ENCODE data around the gene CA11. TPM values are rescaled to one million over a fixed set of nuclear protein-coding genes. Genes with fewer than 3 reads are reported as not detected.

CA11 gene
- total and polyA plus RNA-seq, 2 of the 8 experiments (the other 6 are each of a cell fraction or from before 2014, with no cell fraction given): 51.7 to 71.4 TPM

DNA sequence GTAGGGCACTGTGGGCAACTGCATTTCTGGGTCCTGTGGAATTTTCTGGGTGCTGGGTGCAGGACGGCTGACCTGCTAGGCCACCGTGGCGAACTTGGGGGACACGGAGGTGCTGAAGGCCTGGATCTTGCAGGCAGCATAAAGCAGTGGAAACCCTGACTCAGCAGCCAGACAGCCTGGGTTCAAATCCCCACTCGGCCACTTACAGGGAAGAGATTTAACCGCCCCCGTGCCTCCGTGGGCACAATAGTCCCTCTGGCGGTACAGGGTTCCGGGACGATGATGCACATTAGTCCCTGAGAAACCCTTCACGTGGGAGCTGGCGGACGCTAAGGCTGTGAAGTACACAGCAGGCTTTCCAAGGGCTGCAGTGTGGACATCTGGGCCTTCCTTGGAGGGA lies 34.1 kb downstream of the CA11 start (continued):
- TF ChIP-seq, protein P1, sequence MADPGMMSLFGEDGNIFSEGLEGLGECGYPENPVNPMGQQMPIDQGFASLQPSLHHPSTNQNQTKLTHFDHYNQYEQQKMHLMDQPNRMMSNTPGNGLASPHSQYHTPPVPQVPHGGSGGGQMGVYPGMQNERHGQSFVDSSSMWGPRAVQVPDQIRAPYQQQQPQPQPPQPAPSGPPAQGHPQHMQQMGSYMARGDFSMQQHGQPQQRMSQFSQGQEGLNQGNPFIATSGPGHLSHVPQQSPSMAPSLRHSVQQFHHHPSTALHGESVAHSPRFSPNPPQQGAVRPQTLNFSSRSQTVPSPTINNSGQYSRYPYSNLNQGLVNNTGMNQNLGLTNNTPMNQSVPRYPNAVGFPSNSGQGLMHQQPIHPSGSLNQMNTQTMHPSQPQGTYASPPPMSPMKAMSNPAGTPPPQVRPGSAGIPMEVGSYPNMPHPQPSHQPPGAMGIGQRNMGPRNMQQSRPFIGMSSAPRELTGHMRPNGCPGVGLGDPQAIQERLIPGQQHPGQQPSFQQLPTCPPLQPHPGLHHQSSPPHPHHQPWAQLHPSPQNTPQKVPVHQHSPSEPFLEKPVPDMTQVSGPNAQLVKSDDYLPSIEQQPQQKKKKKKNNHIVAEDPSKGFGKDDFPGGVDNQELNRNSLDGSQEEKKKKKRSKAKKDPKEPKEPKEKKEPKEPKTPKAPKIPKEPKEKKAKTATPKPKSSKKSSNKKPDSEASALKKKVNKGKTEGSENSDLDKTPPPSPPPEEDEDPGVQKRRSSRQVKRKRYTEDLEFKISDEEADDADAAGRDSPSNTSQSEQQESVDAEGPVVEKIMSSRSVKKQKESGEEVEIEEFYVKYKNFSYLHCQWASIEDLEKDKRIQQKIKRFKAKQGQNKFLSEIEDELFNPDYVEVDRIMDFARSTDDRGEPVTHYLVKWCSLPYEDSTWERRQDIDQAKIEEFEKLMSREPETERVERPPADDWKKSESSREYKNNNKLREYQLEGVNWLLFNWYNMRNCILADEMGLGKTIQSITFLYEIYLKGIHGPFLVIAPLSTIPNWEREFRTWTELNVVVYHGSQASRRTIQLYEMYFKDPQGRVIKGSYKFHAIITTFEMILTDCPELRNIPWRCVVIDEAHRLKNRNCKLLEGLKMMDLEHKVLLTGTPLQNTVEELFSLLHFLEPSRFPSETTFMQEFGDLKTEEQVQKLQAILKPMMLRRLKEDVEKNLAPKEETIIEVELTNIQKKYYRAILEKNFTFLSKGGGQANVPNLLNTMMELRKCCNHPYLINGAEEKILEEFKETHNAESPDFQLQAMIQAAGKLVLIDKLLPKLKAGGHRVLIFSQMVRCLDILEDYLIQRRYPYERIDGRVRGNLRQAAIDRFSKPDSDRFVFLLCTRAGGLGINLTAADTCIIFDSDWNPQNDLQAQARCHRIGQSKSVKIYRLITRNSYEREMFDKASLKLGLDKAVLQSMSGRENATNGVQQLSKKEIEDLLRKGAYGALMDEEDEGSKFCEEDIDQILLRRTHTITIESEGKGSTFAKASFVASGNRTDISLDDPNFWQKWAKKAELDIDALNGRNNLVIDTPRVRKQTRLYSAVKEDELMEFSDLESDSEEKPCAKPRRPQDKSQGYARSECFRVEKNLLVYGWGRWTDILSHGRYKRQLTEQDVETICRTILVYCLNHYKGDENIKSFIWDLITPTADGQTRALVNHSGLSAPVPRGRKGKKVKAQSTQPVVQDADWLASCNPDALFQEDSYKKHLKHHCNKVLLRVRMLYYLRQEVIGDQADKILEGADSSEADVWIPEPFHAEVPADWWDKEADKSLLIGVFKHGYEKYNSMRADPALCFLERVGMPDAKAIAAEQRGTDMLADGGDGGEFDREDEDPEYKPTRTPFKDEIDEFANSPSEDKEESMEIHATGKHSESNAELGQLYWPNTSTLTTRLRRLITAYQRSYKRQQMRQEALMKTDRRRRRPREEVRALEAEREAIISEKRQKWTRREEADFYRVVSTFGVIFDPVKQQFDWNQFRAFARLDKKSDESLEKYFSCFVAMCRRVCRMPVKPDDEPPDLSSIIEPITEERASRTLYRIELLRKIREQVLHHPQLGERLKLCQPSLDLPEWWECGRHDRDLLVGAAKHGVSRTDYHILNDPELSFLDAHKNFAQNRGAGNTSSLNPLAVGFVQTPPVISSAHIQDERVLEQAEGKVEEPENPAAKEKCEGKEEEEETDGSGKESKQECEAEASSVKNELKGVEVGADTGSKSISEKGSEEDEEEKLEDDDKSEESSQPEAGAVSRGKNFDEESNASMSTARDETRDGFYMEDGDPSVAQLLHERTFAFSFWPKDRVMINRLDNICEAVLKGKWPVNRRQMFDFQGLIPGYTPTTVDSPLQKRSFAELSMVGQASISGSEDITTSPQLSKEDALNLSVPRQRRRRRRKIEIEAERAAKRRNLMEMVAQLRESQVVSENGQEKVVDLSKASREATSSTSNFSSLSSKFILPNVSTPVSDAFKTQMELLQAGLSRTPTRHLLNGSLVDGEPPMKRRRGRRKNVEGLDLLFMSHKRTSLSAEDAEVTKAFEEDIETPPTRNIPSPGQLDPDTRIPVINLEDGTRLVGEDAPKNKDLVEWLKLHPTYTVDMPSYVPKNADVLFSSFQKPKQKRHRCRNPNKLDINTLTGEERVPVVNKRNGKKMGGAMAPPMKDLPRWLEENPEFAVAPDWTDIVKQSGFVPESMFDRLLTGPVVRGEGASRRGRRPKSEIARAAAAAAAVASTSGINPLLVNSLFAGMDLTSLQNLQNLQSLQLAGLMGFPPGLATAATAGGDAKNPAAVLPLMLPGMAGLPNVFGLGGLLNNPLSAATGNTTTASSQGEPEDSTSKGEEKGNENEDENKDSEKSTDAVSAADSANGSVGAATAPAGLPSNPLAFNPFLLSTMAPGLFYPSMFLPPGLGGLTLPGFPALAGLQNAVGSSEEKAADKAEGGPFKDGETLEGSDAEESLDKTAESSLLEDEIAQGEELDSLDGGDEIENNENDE (IDR thresholded peaks at IDR 0.05; ENCODE audit: insufficient replicate concordance, low read length): no peak
- TF ChIP-seq SP1 (IDR thresholded peaks at IDR 0.05; ENCODE audit: low read depth, low read length) (no peak), SP4 (IDR thresholded peaks at IDR 0.05; ENCODE audit: low read length) (no peak), FOSL1 (IDR thresholded peaks at IDR 0.05; ENCODE audit: insufficient read depth, low read depth, low read length) (no peak), SUZ12 (IDR thresholded peaks at IDR 0.05; ENCODE audit: low read length) (no peak), BACH1 (IDR thresholded peaks at IDR 0.05; ENCODE audit: low read length) (no peak), CREB1 (IDR thresholded peaks at IDR 0.05) (no peak), SP2 (IDR thresholded peaks at IDR 0.05; ENCODE audit: low read length) (no peak), RFX5 (IDR thresholded peaks at IDR 0.05; ENCODE audit: borderline replicate concordance, low read depth, low read length) (no peak), SIRT6 (IDR thresholded peaks at IDR 0.05; ENCODE audit: low read length) (no peak), SRF (IDR thresholded peaks at IDR 0.05; ENCODE audit: low read depth, low read length) (no peak), POU5F1 (IDR thresholded peaks at IDR 0.05; ENCODE audit: low read depth, low read length) (no peak)
- TF ChIP-seq, protein P2, sequence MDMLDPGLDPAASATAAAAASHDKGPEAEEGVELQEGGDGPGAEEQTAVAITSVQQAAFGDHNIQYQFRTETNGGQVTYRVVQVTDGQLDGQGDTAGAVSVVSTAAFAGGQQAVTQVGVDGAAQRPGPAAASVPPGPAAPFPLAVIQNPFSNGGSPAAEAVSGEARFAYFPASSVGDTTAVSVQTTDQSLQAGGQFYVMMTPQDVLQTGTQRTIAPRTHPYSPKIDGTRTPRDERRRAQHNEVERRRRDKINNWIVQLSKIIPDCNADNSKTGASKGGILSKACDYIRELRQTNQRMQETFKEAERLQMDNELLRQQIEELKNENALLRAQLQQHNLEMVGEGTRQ (IDR thresholded peaks at IDR 0.05; ENCODE audit: low read length): no peak

Data from H1 (cell line).